ENCODE results near the gene KCNC1. TPM values are rescaled to one million over a fixed set of nuclear protein-coding genes. Genes with fewer than 3 reads are reported as not detected.

The KCNC1 gene
- total and polyA plus RNA-seq, 9 of the 15 experiments (the other 6 are each of a cell fraction or from before 2014, with no cell fraction given) = 0.05 to 0.08 TPM; not detected in 7

DNA sequence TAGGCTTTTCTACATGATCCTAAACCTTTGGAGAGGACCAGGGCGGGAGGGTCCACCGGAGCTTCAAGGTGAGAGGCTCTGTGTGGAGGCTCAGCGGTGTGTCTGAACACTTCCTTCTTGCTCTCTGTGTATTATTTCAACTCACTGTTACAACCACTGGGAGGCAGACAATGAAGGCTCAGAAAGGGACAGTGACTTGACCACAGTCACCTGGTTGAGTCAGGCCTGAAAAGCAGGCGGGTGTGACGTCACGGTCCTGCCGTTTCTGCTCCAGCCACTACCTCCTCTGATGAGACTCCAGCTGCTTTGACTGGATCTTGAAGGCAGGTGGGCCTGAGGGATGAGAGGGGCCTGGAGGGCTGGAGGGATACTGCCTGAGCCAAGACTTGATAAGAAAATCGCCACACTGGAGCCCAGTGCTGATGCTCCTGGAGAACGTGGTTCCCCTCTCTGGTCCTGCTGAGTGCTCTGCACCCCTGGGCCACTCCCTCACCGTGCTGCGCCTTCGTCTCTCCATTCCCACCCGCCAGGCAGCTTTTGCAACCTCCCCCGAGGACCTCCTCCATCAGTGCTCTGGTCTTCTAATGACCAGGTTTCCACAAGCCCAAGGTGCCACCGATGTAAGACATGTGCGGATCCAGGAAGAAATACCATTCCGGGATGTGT is 27.9 kb downstream of the KCNC1 start (continued):
- TF ChIP-seq ATF7 (IDR thresholded peaks at IDR 0.05) (peak; percentile 29; the same call in 1 of the 2 replicates), ERF (CRISPR knock-in tag; IDR thresholded peaks at IDR 0.05) (no peak), RAD21 (CRISPR knock-in tag; conservative IDR thresholded peaks at IDR 0.05 in 1 of 2, IDR thresholded peaks at IDR 0.05 in 1 of 2) (peak; percentile 11 to 63; a peak in 2 of 4 replicates), JUND (IDR thresholded peaks at IDR 0.05; ENCODE audit: borderline replicate concordance, low read depth, low read length) (no peak; the same call in 1 of the 2 replicates), JUND (tag; IDR thresholded peaks at IDR 0.05; ENCODE audit: borderline replicate concordance, low read depth, low read length) (peak; percentile 29; the same call in 1 of the 3 replicates), ZNF717 (CRISPR knock-in tag; IDR thresholded peaks at IDR 0.05) (no peak), KDM2B (CRISPR knock-in tag; IDR thresholded peaks at IDR 0.05) (no peak), ZNF778 (CRISPR knock-in tag; IDR thresholded peaks at IDR 0.05) (no peak), ZKSCAN8 (CRISPR knock-in tag; IDR thresholded peaks at IDR 0.05) (no peak), ZNF75A (CRISPR knock-in tag; IDR thresholded peaks at IDR 0.05) (no peak), SOX6 (IDR thresholded peaks at IDR 0.05) (no peak), DIDO1 (tag; IDR thresholded peaks at IDR 0.05; ENCODE audit: low read depth) (no peak), HDGF (IDR thresholded peaks at IDR 0.05) (no peak), ZFPM2 (CRISPR knock-in tag; IDR thresholded peaks at IDR 0.05) (no peak), NR1H2 (CRISPR knock-in tag; IDR thresholded peaks at IDR 0.05) (no peak)
- TF ChIP-seq, protein P1, sequence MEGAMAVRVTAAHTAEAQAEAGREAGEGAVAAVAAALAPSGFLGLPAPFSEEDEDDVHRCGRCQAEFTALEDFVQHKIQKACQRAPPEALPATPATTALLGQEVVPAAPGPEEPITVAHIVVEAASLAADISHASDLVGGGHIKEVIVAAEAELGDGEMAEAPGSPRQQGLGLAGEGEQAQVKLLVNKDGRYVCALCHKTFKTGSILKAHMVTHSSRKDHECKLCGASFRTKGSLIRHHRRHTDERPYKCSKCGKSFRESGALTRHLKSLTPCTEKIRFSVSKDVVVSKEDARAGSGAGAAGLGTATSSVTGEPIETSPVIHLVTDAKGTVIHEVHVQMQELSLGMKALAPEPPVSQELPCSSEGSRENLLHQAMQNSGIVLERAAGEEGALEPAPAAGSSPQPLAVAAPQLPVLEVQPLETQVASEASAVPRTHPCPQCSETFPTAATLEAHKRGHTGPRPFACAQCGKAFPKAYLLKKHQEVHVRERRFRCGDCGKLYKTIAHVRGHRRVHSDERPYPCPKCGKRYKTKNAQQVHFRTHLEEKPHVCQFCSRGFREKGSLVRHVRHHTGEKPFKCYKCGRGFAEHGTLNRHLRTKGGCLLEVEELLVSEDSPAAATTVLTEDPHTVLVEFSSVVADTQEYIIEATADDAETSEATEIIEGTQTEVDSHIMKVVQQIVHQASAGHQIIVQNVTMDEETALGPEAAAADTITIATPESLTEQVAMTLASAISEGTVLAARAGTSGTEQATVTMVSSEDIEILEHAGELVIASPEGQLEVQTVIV (CRISPR knock-in tag; IDR thresholded peaks at IDR 0.05; ENCODE audit: borderline replicate concordance) = no peak
- TF ChIP-seq, protein P2, sequence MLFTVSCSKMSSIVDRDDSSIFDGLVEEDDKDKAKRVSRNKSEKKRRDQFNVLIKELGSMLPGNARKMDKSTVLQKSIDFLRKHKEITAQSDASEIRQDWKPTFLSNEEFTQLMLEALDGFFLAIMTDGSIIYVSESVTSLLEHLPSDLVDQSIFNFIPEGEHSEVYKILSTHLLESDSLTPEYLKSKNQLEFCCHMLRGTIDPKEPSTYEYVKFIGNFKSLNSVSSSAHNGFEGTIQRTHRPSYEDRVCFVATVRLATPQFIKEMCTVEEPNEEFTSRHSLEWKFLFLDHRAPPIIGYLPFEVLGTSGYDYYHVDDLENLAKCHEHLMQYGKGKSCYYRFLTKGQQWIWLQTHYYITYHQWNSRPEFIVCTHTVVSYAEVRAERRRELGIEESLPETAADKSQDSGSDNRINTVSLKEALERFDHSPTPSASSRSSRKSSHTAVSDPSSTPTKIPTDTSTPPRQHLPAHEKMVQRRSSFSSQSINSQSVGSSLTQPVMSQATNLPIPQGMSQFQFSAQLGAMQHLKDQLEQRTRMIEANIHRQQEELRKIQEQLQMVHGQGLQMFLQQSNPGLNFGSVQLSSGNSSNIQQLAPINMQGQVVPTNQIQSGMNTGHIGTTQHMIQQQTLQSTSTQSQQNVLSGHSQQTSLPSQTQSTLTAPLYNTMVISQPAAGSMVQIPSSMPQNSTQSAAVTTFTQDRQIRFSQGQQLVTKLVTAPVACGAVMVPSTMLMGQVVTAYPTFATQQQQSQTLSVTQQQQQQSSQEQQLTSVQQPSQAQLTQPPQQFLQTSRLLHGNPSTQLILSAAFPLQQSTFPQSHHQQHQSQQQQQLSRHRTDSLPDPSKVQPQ (CRISPR knock-in tag; IDR thresholded peaks at IDR 0.05; ENCODE audit: borderline replicate concordance) = no peak
- TF ChIP-seq, protein P3, sequence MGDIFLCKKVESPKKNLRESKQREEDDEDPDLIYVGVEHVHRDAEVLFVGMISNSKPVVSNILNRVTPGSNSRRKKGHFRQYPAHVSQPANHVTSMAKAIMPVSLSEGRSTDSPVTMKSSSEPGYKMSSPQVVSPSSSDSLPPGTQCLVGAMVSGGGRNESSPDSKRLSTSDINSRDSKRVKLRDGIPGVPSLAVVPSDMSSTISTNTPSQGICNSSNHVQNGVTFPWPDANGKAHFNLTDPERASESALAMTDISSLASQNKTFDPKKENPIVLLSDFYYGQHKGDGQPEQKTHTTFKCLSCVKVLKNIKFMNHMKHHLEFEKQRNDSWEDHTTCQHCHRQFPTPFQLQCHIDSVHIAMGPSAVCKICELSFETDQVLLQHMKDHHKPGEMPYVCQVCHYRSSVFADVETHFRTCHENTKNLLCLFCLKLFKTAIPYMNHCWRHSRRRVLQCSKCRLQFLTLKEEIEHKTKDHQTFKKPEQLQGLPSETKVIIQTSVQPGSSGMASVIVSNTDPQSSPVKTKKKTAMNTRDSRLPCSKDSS (IDR thresholded peaks at IDR 0.05; ENCODE audit: low read depth, partially characterized antibody) = no peak
- TF ChIP-seq, protein P4, sequence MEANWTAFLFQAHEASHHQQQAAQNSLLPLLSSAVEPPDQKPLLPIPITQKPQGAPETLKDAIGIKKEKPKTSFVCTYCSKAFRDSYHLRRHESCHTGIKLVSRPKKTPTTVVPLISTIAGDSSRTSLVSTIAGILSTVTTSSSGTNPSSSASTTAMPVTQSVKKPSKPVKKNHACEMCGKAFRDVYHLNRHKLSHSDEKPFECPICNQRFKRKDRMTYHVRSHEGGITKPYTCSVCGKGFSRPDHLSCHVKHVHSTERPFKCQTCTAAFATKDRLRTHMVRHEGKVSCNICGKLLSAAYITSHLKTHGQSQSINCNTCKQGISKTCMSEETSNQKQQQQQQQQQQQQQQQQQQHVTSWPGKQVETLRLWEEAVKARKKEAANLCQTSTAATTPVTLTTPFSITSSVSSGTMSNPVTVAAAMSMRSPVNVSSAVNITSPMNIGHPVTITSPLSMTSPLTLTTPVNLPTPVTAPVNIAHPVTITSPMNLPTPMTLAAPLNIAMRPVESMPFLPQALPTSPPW (CRISPR knock-in tag; IDR thresholded peaks at IDR 0.05) = no peak

Data from K562 (cell line).